Measurements from ENCODE around the gene METTL25B. TPM values are rescaled to one million over a fixed set of nuclear protein-coding genes. Genes with fewer than 3 reads are reported as not detected.

Gene METTL25B
- total RNA-seq, 2 experiments from 2014 or later = 30.0 to 34.0 TPM

GRCh38 chr1:156743367-156744302 lies 15.4 kb downstream of the METTL25B start:
- H3K9me3 Mint-ChIP-seq (ENCODE audit: insufficient read depth) = no peaks in the 10 kb centered on the region
- ATAC-seq (no peak), DNase-seq (no peak)
- H3K4me1 Mint-ChIP-seq (ENCODE audit: low read depth) = peaks cover 79% of the 10 kb centered on the region
- ChIA-PET POLR2A (interaction anchor here (3.3 kb wide), 1 partner anchor 8 kb away, joined by 42 read pairs; the partner anchor contains the start of gene HDGF), CTCF (interaction anchor here (0.8 to 4.4 kb wide), 3 partner anchors 17 to 146 kb away, joined by 3 to 79 read pairs (median 6); partner anchors contain the start of genes ISG20L2 and METTL25B)
- H3K27me3 Mint-ChIP-seq (ENCODE audit: low read depth) = no peaks in the 10 kb centered on the region
- peak overlapping the region; percentile 39 for H3K27ac Mint-ChIP-seq
- no peak overlapping the region for H3K4me3 Mint-ChIP-seq
- H3K36me3 Mint-ChIP-seq (ENCODE audit: low read depth) = peaks cover 75% of the 10 kb centered on the region

DNA sequence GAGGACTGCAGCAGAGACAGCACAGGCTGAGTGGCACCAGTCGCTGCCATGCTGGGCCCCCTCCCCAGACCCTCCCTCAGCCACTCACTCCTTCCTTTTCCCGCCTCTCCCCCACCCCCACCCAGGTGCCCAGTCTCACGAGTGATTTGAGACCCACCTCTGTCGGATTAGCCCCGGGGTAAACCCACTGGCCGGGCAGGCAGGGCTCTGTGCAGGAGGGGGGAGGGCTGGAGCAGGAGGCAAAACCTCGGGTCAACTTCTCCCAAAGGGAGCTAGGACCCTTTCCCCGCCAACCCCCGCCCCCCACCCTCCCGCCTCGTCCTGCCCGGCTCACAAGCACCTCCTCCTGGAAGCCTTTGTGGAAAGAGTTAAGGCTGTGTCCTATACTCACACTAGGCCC lies 16.1 kb downstream of the METTL25B start:
- H3K27ac Mint-ChIP-seq = peak overlapping the region; percentile 39
- H3K27me3 Mint-ChIP-seq (ENCODE audit: low read depth) = no peaks in the 10 kb centered on the region
- POLR2A ChIA-PET = interaction anchor here (1.0 kb wide), 1 partner anchor 16 kb away, joined by 4 read pairs; the partner anchor contains the start of genes ISG20L2 and METTL25B
- no peak for ATAC-seq
- H3K9me3 Mint-ChIP-seq (ENCODE audit: insufficient read depth) = no peaks in the 10 kb centered on the region
- H3K4me1 Mint-ChIP-seq (ENCODE audit: low read depth) = peaks cover 79% of the 10 kb centered on the region
- no peak overlapping the region for H3K4me3 Mint-ChIP-seq
- CTCF ChIA-PET = interaction anchor here (4.4 kb wide), 1 partner anchor 18 kb away, joined by 79 read pairs; the partner anchor contains the start of genes ISG20L2 and METTL25B
- H3K36me3 Mint-ChIP-seq (ENCODE audit: low read depth) = peaks cover 75% of the 10 kb centered on the region
- no peak for DNase-seq

GRCh38 chr1:156744786-156745419 lies 16.6 kb downstream of the METTL25B start:
- Mint-ChIP-seq H3K4me1 (ENCODE audit: low read depth) (peaks cover 80% of the 10 kb centered on the region), H3K27ac (peak overlapping the region; percentile 37), H3K27me3 (ENCODE audit: low read depth) (no peaks in the 10 kb centered on the region), H3K4me3 (no peak overlapping the region), H3K36me3 (ENCODE audit: low read depth) (peaks cover 79% of the 10 kb centered on the region), H3K9me3 (ENCODE audit: insufficient read depth) (no peaks in the 10 kb centered on the region)
- ChIA-PET CTCF (no interaction called here), POLR2A (interaction anchor here (1.0 kb wide), 1 partner anchor 16 kb away, joined by 4 read pairs; the partner anchor contains the start of genes ISG20L2 and METTL25B)
- DNase-seq = no peak
- no peak for ATAC-seq

GRCh38 chr1:156745881-156746280 lies 17.6 kb downstream of the METTL25B start:
- peak overlapping the region; percentile 37 for H3K27ac Mint-ChIP-seq
- peaks cover 74% of the 10 kb centered on the region for H3K4me1 Mint-ChIP-seq (ENCODE audit: low read depth)
- DNase-seq = no peak
- H3K36me3 Mint-ChIP-seq (ENCODE audit: low read depth) = peaks cover 80% of the 10 kb centered on the region
- POLR2A ChIA-PET = interaction anchor here (1.2 kb wide), 1 partner anchor 17 kb away, joined by 5 read pairs; the partner anchor contains the start of genes ISG20L2 and METTL25B
- ATAC-seq = no peak
- no peak overlapping the region for H3K4me3 Mint-ChIP-seq
- H3K9me3 Mint-ChIP-seq (ENCODE audit: insufficient read depth) = no peaks in the 10 kb centered on the region
- no peaks in the 10 kb centered on the region for H3K27me3 Mint-ChIP-seq (ENCODE audit: low read depth)
- CTCF ChIA-PET = interaction anchor here (0.8 kb wide), 1 partner anchor 18 kb away, joined by 3 read pairs; the partner anchor contains the start of genes ISG20L2 and METTL25B

DNA sequence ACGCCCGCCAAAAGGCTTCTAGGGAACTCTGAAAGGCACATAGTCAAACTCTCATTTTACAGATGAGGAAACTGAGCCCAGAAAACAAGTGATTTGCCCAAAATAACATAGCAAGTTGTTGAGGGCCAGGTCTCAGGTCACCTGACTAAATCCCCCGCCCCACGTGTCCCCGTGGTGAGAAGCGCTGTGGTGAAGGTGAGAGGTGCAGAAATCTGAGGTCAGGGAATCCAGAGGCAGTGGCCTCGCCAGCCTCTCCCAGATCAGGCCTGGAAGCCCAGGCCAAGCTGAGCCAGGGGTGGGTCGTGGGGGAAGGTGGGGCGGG lies 18.1 kb downstream of the METTL25B start:
- ChIA-PET CTCF (interaction anchor here (0.8 to 2.1 kb wide), 2 partner anchors 18 to 20 kb away, joined by 3 to 31 read pairs; partner anchors contain the start of genes ISG20L2 and METTL25B), POLR2A (interaction anchor here (1.2 kb wide), 1 partner anchor 18 kb away, joined by 5 read pairs; the partner anchor contains the start of genes ISG20L2 and METTL25B)
- peak overlapping the region; percentile 93 for H3K27ac Mint-ChIP-seq
- no peaks in the 10 kb centered on the region for H3K27me3 Mint-ChIP-seq (ENCODE audit: low read depth)
- ATAC-seq (no peak), DNase-seq (no peak)
- peaks cover 75% of the 10 kb centered on the region for H3K36me3 Mint-ChIP-seq (ENCODE audit: low read depth)
- peaks cover 70% of the 10 kb centered on the region for H3K4me1 Mint-ChIP-seq (ENCODE audit: low read depth)
- H3K9me3 Mint-ChIP-seq (ENCODE audit: insufficient read depth) = no peaks in the 10 kb centered on the region
- peak overlapping the region; percentile 73 for H3K4me3 Mint-ChIP-seq

- Mint-ChIP-seq H3K4me1 (ENCODE audit: low read depth) (peaks cover 64% of the 10 kb centered on the region), H3K27ac (peak overlapping the region; percentile 96), H3K36me3 (ENCODE audit: low read depth) (peaks cover 69% of the 10 kb centered on the region), H3K9me3 (ENCODE audit: insufficient read depth) (no peaks in the 10 kb centered on the region), H3K27me3 (ENCODE audit: low read depth) (no peaks in the 10 kb centered on the region), H3K4me3 (peak overlapping the region; percentile 95)
- ATAC-seq (no peak), DNase-seq (peak; percentile 69)
- CTCF ChIA-PET = interaction anchor here (1.0 to 2.1 kb wide), 5 partner anchors 16 to 58 kb away, joined by 3 to 31 read pairs (median 4); partner anchors contain the start of gene METTL25B
- POLR2A ChIA-PET = interaction anchor here (1.2 to 1.9 kb wide), 4 partner anchors 18 to 19 kb away, joined by 5 to 8 read pairs (median 6); partner anchors contain the start of genes ISG20L2 and METTL25B
Observed at GRCh38 chr1:156746728-156747631, 18.7 kb downstream of the METTL25B start.

DNA sequence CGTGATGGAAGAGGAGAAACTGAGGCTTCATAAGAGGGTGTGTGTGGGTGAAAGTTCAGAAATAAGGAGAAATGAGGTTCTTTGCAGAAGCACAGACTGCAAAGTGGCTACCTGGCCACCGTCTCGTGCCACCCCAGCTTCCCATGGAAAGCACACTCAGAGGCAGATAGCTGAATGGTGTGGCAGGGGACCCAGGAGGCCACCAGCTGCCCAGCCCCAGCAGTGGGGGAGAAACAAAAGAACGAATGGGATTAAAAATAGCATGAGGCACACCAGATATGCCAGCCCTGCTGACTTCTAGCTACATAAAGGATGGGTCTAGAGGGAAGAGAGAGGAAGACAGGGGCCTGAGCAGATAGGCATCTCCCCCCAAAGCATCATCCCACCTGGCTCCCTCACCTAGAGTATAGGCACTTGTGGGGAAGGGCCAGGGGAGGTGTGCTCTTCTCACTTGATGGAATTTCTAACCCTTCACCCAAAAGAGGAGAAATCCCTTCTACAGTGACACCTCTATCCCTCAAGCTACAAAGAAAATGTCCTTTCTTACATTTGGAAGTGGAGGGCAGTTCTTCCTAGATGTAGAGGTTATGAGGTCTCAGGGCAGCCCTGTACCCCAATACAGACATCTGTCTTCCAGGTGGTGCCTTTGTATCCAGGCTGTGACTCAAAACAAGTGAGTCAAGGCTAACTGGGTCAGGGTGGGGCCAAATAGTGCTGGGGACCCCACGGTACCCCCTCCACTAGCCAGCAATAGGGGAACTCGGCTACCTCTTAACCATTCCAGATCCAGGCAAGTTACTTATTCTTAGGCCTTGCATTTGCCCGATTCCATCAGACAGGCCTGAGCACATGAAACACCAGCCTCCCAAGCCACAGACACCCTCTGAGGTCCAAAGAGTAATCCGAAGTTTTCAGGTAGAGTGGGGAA lies 19.7 kb downstream of the METTL25B start:
- ChIA-PET POLR2A (interaction anchor here (1.2 to 1.9 kb wide), 3 partner anchors 18 to 20 kb away, joined by 5 to 8 read pairs (median 6); partner anchors contain the start of genes ISG20L2 and METTL25B), CTCF (interaction anchor here (0.8 to 2.1 kb wide), 6 partner anchors 17 to 59 kb away, joined by 3 to 31 read pairs (median 4); partner anchors contain the start of gene METTL25B)
- peaks cover 62% of the 10 kb centered on the region for H3K36me3 Mint-ChIP-seq (ENCODE audit: low read depth)
- DNase-seq = no peak
- ATAC-seq = no peak
- no peaks in the 10 kb centered on the region for H3K9me3 Mint-ChIP-seq (ENCODE audit: insufficient read depth)
- H3K27ac Mint-ChIP-seq = peak overlapping the region; percentile 96
- H3K4me3 Mint-ChIP-seq = peak overlapping the region; percentile 95
- H3K27me3 Mint-ChIP-seq (ENCODE audit: low read depth) = no peaks in the 10 kb centered on the region
- H3K4me1 Mint-ChIP-seq (ENCODE audit: low read depth) = peaks cover 63% of the 10 kb centered on the region

GRCh38 chr1:156748670-156749418 lies 20.6 kb downstream of the METTL25B start:
- Mint-ChIP-seq H3K4me3 (peak overlapping the region; percentile 95), H3K27me3 (ENCODE audit: low read depth) (no peaks in the 10 kb centered on the region), H3K27ac (peak overlapping the region; percentile 96), H3K4me1 (ENCODE audit: low read depth) (peaks cover 65% of the 10 kb centered on the region), H3K36me3 (ENCODE audit: low read depth) (peaks cover 54% of the 10 kb centered on the region), H3K9me3 (ENCODE audit: insufficient read depth) (no peaks in the 10 kb centered on the region)
- ATAC-seq = no peak
- POLR2A ChIA-PET = interaction anchor here (1.9 to 4.1 kb wide), 3 partner anchors 20 to 21 kb away, joined by 6 to 61 read pairs (median 8); partner anchors contain the start of genes ISG20L2 and METTL25B
- no peak for DNase-seq
- CTCF ChIA-PET = interaction anchor here (2.1 to 4.5 kb wide), 2 partner anchors 21 to 23 kb away, joined by 31 to 90 read pairs; partner anchors contain the start of genes ISG20L2 and METTL25B

- ATAC-seq (no peak), DNase-seq (no peak)
- Mint-ChIP-seq H3K9me3 (ENCODE audit: insufficient read depth) (no peaks in the 10 kb centered on the region), H3K27me3 (ENCODE audit: low read depth) (no peaks in the 10 kb centered on the region), H3K4me3 (peak overlapping the region; percentile 95), H3K4me1 (ENCODE audit: low read depth) (peaks cover 61% of the 10 kb centered on the region), H3K27ac (peak overlapping the region; percentile 96), H3K36me3 (ENCODE audit: low read depth) (peaks cover 49% of the 10 kb centered on the region)
- ChIA-PET POLR2A (interaction anchor here (0.9 to 4.1 kb wide), 2 partner anchors 8 to 21 kb away, joined by 4 to 61 read pairs; partner anchors contain the start of genes ISG20L2, METTL25B and MRPL24), CTCF (interaction anchor here (1.0 to 4.5 kb wide), 5 partner anchors 8 to 89 kb away, joined by 3 to 90 read pairs (median 8); partner anchors contain the start of genes ISG20L2, METTL25B, MRPL24 and PRCC)
Observed at GRCh38 chr1:156749419-156750118, 21.3 kb downstream of the METTL25B start.
